HFFc6 (cell line): ENCODE data around the gene ETHE1. TPM values are rescaled to one million over a fixed set of nuclear protein-coding genes. Genes with fewer than 3 reads are reported as not detected.
"Not testable (repeated sequence)": the region's sequence is repeated elsewhere in the genome, so short reads cannot be mapped to it uniquely, and the experiment has no call there.

ENCODE experiments used
- DNase-seq: peaks from one replicate; pipeline ENCODE4 v3.0.0-alpha.2; 2018
- H3K27ac Mint-ChIP-seq: 2 replicates; pipeline ENCODE4 v1.8.0; 2020; ENCODE audit warnings: mild to moderate bottlenecking, mixed read lengths
- H3K27me3 Mint-ChIP-seq: 2 replicates; pipeline ENCODE4 v1.8.0; 2021; ENCODE audit warnings: mild to moderate bottlenecking, moderate library complexity, mixed read lengths; ENCODE audit not compliant: insufficient read depth
- H3K36me3 Mint-ChIP-seq: 2 replicates; pipeline ENCODE4 v1.8.0; 2021; ENCODE audit warnings: low read depth, mixed read lengths
- H3K4me1 Mint-ChIP-seq: 2 replicates; pipeline ENCODE4 v1.8.0; 2020; ENCODE audit warnings: low read depth, mixed read lengths
- H3K4me3 Mint-ChIP-seq: 2 replicates; pipeline ENCODE4 v1.8.0; 2020; ENCODE audit warnings: mild to moderate bottlenecking, moderate library complexity, mixed read lengths
- H3K9me3 Mint-ChIP-seq: 2 replicates; pipeline ENCODE4 v1.8.0; 2020; ENCODE audit warnings: mild to moderate bottlenecking, mixed read lengths
- total RNA-seq, 6 experiments: library from RNA; stranded (reverse); fragmentation: NEBNext Ultra II Directional; extraction: Animal tissue kit (Norgen Biotek cat#: 25700); gene quantifications; 2 replicates in 1 of 6; 3 replicates in 5 of 6; pipeline ENCODE4 v1.2.3, GENCODE V29; 2021
- TF ChIP-seq, protein P1 (sequence below): fragments of 200-600 bp; sonication (generic); IDR thresholded peaks from 2 replicates; pipeline ENCODE4 v1.5.0; 2021; ENCODE audit warnings: antibody characterized with exemption, mild to moderate bottlenecking

The ETHE1 gene
- total RNA-seq, 6 experiments from 2014 or later, result 81.3 to 125 (median 107) TPM

DNA sequence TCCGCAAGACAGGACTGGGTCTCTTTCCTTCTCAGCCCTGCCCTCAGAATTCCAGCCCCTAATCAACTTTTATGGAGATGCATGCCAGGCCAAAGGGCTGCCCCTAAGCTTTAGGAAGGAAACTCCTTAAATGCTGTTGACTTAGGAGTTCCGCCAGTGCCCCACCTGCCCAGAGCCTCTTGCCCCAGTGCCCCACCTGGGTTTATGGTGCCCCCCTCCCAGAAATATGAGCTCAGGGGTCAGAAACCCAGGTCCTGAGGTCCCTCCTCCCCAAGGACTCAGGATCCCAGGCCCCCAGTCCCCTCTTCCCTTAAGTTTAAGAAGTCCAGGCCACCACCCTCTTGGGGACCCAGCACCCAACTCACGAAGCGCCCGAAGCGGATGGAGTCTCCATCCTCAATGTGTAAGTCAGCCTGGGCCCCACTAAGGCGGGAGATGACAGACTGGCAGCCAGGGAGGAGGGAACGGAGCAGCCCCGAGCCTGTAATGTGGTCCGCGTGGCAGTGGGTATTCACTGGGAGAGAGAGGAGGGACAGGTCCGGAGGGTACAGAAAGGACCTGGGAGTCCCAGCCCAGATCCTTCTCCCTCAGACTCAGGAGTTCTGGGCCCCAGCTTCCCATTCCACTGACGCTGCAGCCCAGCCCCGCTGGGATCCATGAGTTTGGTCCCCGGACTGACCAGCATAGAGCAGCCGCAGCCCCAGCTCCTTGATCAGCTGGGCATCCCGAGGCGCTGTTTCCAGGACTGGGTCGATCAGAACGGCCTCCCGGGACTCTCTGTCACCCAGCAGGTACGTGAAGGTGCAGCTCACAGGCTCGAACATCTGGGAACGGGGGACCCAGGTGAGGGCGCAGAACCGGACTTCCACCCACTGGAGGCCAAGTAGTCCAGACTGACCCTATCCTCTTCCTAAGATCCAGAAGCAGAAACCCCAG is 897 bp downstream of the ETHE1 start:
- Mint-ChIP-seq H3K9me3 (no peaks in the 10 kb centered on the region), H3K27ac (peak overlapping the region; percentile 93), H3K4me3 (peak overlapping the region; percentile 87), H3K27me3 (peaks cover 4% of the 10 kb centered on the region), H3K4me1 (peaks cover 40% of the 10 kb centered on the region), H3K36me3 (peaks cover 4% of the 10 kb centered on the region; the same call in 1 of the 2 replicates)
- TF ChIP-seq, protein P1, sequence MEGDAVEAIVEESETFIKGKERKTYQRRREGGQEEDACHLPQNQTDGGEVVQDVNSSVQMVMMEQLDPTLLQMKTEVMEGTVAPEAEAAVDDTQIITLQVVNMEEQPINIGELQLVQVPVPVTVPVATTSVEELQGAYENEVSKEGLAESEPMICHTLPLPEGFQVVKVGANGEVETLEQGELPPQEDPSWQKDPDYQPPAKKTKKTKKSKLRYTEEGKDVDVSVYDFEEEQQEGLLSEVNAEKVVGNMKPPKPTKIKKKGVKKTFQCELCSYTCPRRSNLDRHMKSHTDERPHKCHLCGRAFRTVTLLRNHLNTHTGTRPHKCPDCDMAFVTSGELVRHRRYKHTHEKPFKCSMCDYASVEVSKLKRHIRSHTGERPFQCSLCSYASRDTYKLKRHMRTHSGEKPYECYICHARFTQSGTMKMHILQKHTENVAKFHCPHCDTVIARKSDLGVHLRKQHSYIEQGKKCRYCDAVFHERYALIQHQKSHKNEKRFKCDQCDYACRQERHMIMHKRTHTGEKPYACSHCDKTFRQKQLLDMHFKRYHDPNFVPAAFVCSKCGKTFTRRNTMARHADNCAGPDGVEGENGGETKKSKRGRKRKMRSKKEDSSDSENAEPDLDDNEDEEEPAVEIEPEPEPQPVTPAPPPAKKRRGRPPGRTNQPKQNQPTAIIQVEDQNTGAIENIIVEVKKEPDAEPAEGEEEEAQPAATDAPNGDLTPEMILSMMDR, result no peak
- DNase-seq, result no peak

GRCh38 chr19:43524922-43525835 is 1.8 kb downstream of the ETHE1 start:
- H3K36me3 Mint-ChIP-seq, result peaks cover 4% of the 10 kb centered on the region; the same call in 1 of the 2 replicates
- H3K27ac Mint-ChIP-seq, result peak overlapping the region; percentile 93
- TF ChIP-seq, protein P1, result no peak
- H3K4me1 Mint-ChIP-seq, result peaks cover 40% of the 10 kb centered on the region
- DNase-seq, result no peak
- H3K27me3 Mint-ChIP-seq, result peaks cover 4% of the 10 kb centered on the region
- H3K4me3 Mint-ChIP-seq, result peak overlapping the region; percentile 87
- no peaks in the 10 kb centered on the region for H3K9me3 Mint-ChIP-seq

DNA sequence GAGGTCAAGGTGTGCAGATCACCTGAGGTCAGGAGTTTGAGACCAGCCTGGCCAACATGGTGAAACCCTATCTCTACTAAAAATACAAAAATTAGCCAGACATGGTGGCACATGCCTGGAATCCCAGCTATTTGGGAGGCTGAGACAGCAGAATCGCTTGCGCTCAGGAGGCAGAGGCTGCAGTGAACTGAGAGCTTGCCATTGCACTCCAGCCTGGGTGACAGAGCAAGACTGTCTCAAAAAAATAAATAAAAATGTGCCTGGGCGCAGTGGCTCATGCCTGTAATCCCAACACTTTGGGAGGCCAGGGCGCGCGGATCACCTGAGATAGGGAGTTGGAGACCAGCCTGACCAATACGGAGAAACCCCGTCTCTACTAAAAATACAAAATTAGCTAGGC is 3.3 kb downstream of the ETHE1 start:
- not testable (repeated sequence) for H3K9me3 Mint-ChIP-seq, H3K27ac Mint-ChIP-seq, H3K4me3 Mint-ChIP-seq, H3K27me3 Mint-ChIP-seq, DNase-seq, H3K36me3 Mint-ChIP-seq
- peaks cover 40% of the 10 kb centered on the region for H3K4me1 Mint-ChIP-seq

GRCh38 chr19:43522929-43523328 is 4.1 kb downstream of the ETHE1 start:
- TF ChIP-seq, protein P1, result no peak
- Mint-ChIP-seq H3K4me3 (no peak overlapping the region), H3K27ac (no peak overlapping the region), H3K36me3 (peaks cover 9% of the 10 kb centered on the region; the same call in 1 of the 2 replicates), H3K4me1 (peaks cover 35% of the 10 kb centered on the region), H3K9me3 (no peaks in the 10 kb centered on the region), H3K27me3 (peaks cover 1% of the 10 kb centered on the region)
- no peak for DNase-seq

DNA sequence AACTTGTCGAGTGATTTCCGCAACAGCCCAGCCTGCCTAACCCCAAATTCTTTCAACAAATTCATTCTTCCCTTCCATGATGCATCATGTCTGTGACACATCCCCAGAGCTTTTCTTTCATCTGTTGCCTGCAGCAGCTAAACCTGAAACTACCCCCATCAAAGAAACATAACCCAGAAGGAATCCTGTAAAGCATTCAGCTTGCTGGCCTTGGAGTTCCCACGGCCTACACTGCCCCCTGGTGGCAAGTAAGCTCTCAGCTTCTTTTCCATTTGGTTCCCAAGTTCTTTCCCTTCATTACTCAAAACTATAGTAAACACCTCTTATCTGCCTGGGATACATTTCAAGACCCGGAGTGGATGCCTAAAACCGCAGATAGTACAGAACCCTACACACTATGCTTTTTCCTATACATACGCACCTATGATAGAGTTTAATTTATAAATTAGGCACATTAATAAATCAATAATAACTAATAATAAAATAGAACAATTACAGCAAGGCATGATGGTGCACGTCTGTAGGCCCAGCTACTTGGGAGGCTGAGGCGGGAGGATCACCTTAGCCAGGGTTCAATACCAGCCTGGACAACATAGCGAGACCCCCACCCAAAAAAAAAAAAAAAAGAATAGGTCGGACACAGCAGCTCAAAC is 7.4 kb downstream of the ETHE1 start:
- Mint-ChIP-seq H3K27ac (peak overlapping the region; percentile 76), H3K4me3 (peak overlapping the region; percentile 27), H3K4me1 (peaks cover 20% of the 10 kb centered on the region), H3K36me3 (peaks cover 9% of the 10 kb centered on the region; the same call in 1 of the 2 replicates), H3K27me3 (no peaks in the 10 kb centered on the region; the same call in 1 of the 2 replicates), H3K9me3 (no peaks in the 10 kb centered on the region)
- TF ChIP-seq, protein P1, result peak; percentile 98
- peak; percentile 94 for DNase-seq
